ENCODE data around the gene NOS3.
A peak's percentile ranks its signal among the peaks of the same experiment; 100 is the strongest.

Gene NOS3

GRCh38 chr7:151059367-151060112 is 68.7 kb downstream of the NOS3 start, which contains the start of gene SLC4A2:
Gene SLC4A2, plus strand, starts transcription at chr7:151059589. Its CDS starts 2,399 bp downstream, at chr7:151061988.
- DNase-seq (ENCODE audit: low spot score) = peak; percentile 80

GRCh38 chr7:151060113-151060415 is 69.2 kb downstream of the NOS3 start:
- no peak for DNase-seq (ENCODE audit: low spot score)

- DNase-seq (ENCODE audit: low spot score) = peak; percentile 79
These were observed 69.8 kb downstream of the NOS3 start for GRCh38 chr7:151060416-151061212.

GRCh38 chr7:151061213-151062110 is 70.6 kb downstream of the NOS3 start:
- DNase-seq (ENCODE audit: low spot score) = no peak

- no peak for DNase-seq (ENCODE audit: low spot score)
These were observed 71.2 kb downstream of the NOS3 start for GRCh38 chr7:151062111-151062398.

GRCh38 chr7:151062399-151063211 is 71.8 kb downstream of the NOS3 start:
- DNase-seq (ENCODE audit: low spot score) = peak; percentile 88

- DNase-seq (ENCODE audit: low spot score) = no peak
These were observed 72.4 kb downstream of the NOS3 start for GRCh38 chr7:151063212-151063561.
